Hepatic stellate cell (primary cell): ENCODE measurements around the gene MED25.

ENCODE experiments used
- DNase-seq: peaks from one replicate; pipeline ENCODE4 v3.0.0; 2011; ENCODE audit warnings: low spot score

The MED25 gene

GRCh38 chr19:49817964-49818648 is at the start of gene MED25:
Gene MED25 (plus strand): TSS chr19:49818289. CDS start chr19:49818342, 53 bp downstream.
- peak; percentile 95 for DNase-seq

- DNase-seq = no peak
Measured at GRCh38 chr19:49770529-49770928, 47.6 kb upstream of the MED25 start.

GRCh38 chr19:49771674-49772139 is 46.4 kb upstream of the MED25 start:
- no peak for DNase-seq

- DNase-seq = no peak
Measured at GRCh38 chr19:49772850-49773432, 45.1 kb upstream of the MED25 start.

- DNase-seq = no peak
Measured at GRCh38 chr19:49773663-49774350, 44.3 kb upstream of the MED25 start.

- no peak for DNase-seq
Measured at GRCh38 chr19:49774969-49775368, 43.1 kb upstream of the MED25 start.

GRCh38 chr19:49775742-49776370 is 42.2 kb upstream of the MED25 start:
- DNase-seq = no peak

- DNase-seq = no peak
Measured at GRCh38 chr19:49776371-49776764, 41.7 kb upstream of the MED25 start.

GRCh38 chr19:49779731-49780555 is 38.1 kb upstream of the MED25 start:
- DNase-seq = no peak

GRCh38 chr19:49780861-49781260 is 37.2 kb upstream of the MED25 start:
- no peak for DNase-seq

GRCh38 chr19:49781394-49781793 is 36.7 kb upstream of the MED25 start:
- DNase-seq = no peak

GRCh38 chr19:49782515-49782914 is 35.6 kb upstream of the MED25 start:
- DNase-seq = no peak

- DNase-seq = peak; percentile 57
Measured at GRCh38 chr19:49786376-49786820, 31.7 kb upstream of the MED25 start.

- no peak for DNase-seq
Measured at GRCh38 chr19:49787746-49788145, 30.3 kb upstream of the MED25 start.

- no peak for DNase-seq
Measured at GRCh38 chr19:49788857-49789256, 29.2 kb upstream of the MED25 start.

GRCh38 chr19:49790866-49791265 is 27.2 kb upstream of the MED25 start:
- DNase-seq = peak; percentile 41

GRCh38 chr19:49791776-49792445 is 26.2 kb upstream of the MED25 start:
- DNase-seq = no peak

- no peak for DNase-seq
Measured at GRCh38 chr19:49792829-49793560, 25.1 kb upstream of the MED25 start.

- DNase-seq = peak; percentile 62
Measured at GRCh38 chr19:49793561-49793840, 24.6 kb upstream of the MED25 start.

GRCh38 chr19:49795615-49796014 is 22.5 kb upstream of the MED25 start:
- no peak for DNase-seq

- no peak for DNase-seq
Measured at GRCh38 chr19:49798574-49798973, 19.5 kb upstream of the MED25 start.
